ENCODE measurements around the gene SLC17A1.
"Not testable (repeated sequence)": the region's sequence is repeated elsewhere in the genome, so short reads cannot be mapped to it uniquely, and the experiment has no call there.

The SLC17A1 gene

DNA sequence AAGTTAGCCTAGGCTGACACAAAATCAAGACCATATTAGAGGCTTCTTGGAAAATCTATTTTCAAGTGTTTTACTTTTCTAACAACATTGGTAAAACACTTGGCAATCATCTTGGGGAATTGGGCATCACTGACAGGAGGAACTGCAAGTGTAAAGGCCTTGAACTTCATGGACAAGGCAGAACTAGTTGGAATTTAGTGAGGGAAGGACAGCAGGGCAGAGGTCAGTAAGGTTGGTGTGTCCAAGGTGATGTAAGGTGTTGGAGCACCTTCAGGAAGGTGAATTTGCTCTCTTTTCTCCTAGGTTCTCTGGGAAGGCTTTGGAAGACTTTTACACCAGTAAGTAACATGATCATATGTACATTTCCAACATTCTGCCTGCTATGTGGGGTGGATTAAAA is 78.8 kb downstream of the SLC17A1 start:
- TF ChIP-seq, protein P1, sequence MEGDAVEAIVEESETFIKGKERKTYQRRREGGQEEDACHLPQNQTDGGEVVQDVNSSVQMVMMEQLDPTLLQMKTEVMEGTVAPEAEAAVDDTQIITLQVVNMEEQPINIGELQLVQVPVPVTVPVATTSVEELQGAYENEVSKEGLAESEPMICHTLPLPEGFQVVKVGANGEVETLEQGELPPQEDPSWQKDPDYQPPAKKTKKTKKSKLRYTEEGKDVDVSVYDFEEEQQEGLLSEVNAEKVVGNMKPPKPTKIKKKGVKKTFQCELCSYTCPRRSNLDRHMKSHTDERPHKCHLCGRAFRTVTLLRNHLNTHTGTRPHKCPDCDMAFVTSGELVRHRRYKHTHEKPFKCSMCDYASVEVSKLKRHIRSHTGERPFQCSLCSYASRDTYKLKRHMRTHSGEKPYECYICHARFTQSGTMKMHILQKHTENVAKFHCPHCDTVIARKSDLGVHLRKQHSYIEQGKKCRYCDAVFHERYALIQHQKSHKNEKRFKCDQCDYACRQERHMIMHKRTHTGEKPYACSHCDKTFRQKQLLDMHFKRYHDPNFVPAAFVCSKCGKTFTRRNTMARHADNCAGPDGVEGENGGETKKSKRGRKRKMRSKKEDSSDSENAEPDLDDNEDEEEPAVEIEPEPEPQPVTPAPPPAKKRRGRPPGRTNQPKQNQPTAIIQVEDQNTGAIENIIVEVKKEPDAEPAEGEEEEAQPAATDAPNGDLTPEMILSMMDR (IDR thresholded peaks at IDR 0.05; ENCODE audit: low read depth, low read length): no peak
- TF ChIP-seq, protein P2, sequence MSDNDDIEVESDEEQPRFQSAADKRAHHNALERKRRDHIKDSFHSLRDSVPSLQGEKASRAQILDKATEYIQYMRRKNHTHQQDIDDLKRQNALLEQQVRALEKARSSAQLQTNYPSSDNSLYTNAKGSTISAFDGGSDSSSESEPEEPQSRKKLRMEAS (IDR thresholded peaks at IDR 0.05; ENCODE audit: low read depth, low read length): no peak
- no peak for TF ChIP-seq MYC (IDR thresholded peaks at IDR 0.05; ENCODE audit: low read depth, low read length)
- TF ChIP-seq POLR2A (IDR thresholded peaks at IDR 0.05; ENCODE audit: extremely low read depth, insufficient read length): no peak
- H3K4me3 ChIP-seq (ENCODE audit: low read depth, low read length): no peak overlapping the region
- no peak for DNase-seq (ENCODE audit: low read depth)

DNA sequence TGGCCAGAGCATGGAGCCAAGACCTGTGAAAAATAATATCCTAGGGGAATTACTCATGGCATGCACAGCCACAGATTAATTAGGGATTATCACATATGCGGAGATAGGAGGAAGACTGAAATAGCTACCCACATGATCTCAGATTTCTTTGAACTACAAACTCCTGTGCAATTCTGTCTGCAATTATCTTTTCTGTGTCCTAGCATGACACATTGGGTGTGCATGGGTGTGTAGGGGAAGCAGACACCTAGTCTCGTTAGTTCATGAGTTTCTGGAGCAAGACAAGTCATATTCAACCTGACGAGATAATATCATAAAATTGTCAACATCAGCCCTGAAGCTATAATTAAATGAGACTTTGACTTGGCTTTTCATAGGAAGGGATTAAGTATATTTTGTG is 80.9 kb downstream of the SLC17A1 start:
- TF ChIP-seq, protein P2 (IDR thresholded peaks at IDR 0.05; ENCODE audit: low read depth, low read length): no peak
- TF ChIP-seq POLR2A (IDR thresholded peaks at IDR 0.05; ENCODE audit: extremely low read depth, insufficient read length) (no peak), MYC (IDR thresholded peaks at IDR 0.05; ENCODE audit: low read depth, low read length) (no peak)
- TF ChIP-seq, protein P1 (IDR thresholded peaks at IDR 0.05; ENCODE audit: low read depth, low read length): no peak
- no peak for DNase-seq (ENCODE audit: low read depth)

DNA sequence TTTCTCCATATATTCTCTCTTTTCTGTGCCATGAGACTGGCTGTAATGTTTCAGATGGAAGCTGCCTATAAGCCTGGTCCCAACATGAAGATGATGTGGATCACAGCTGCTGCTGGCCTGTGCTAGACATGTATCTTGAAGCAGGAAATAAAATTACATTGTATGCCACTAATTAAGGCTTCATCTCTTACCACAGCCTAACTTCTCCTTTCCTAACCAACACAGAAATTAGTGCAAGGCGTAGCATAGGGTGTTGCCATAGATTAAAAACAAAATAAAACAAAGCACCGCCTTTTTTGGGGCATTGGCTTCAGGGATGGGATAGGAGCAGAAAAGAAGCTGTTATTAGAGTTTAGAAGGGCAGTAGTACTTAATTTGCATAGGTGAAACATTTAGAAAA is 82.0 kb downstream of the SLC17A1 start:
- TF ChIP-seq MYC (IDR thresholded peaks at IDR 0.05; ENCODE audit: low read depth, low read length): no peak
- no peak for TF ChIP-seq POLR2A (IDR thresholded peaks at IDR 0.05; ENCODE audit: extremely low read depth, insufficient read length)
- TF ChIP-seq, protein P1 (IDR thresholded peaks at IDR 0.05; ENCODE audit: low read depth, low read length): no peak
- TF ChIP-seq, protein P2 (IDR thresholded peaks at IDR 0.05; ENCODE audit: low read depth, low read length): no peak
- peak; percentile 51 for DNase-seq (ENCODE audit: low read depth)
- H3K4me3 ChIP-seq (ENCODE audit: low read depth, low read length): no peak overlapping the region

More for the DNA sequence above, 80.9 kb downstream of the SLC17A1 start:
- H3K4me3 ChIP-seq (ENCODE audit: low read depth, low read length): no peak overlapping the region

DNA sequence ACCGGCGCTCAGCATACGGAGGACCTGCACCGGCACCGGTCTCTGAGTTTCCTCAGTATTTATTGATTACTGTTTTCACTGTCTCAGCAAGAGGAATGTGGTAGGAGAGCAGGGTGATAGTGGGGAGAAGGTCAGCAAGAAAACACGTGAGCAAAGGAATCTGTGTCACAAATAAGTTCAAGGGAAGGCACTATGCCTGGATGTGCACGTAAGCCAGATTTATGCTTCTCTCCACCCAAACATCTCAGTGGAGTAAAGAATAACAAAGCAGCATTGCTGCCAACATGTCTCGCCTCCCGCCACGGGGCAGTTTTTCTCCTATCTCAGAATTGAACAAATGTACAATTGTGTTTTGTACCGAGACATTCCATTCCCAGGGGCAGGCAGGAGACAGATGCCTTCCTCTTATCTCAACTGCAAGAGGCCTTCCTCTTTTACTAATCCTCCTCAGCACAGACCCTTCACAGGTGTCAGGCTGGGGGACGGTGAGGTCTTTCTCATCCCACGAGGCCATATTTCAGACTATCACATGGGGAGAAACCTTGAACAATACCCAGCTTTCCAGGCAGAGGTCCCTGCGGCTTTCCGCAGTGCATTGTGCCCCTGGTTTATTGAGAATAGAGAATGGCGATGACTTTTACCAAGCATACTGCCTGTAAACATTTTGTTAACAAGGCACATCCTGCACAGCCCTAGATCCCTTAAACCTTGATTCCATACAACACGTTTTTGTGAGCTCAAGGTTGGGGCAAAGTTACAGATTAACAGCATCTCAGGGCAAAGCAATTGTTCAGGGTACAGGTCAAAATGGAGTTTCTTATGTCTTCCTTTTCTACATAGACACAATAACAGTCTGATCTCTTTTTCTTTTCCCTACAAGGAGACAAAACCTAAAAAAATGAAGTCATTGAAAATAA is 83.0 kb downstream of the SLC17A1 start:
- not testable (repeated sequence) for DNase-seq (ENCODE audit: low read depth)

DNA sequence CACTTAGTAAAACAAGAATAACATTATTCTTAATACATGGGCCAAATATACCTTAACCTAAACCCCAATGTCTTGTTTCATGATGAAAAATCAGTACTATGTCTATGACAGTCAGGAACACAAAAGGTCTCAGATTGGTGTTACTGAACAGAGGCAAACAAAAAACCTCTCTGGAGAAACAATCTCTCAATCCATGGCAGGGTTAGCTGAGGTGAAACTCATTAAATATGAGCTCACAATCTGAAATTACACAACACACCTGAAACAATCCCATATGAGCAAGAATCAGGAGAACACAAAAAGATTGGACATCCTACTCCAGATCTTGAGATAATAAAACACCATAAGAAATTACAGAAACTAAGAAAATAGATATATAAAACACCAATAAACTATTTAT is 83.8 kb downstream of the SLC17A1 start:
- DNase-seq (ENCODE audit: low read depth): no peak
- TF ChIP-seq, protein P2 (IDR thresholded peaks at IDR 0.05; ENCODE audit: low read depth, low read length): no peak
- no peak for TF ChIP-seq POLR2A (IDR thresholded peaks at IDR 0.05; ENCODE audit: extremely low read depth, insufficient read length)
- TF ChIP-seq MYC (IDR thresholded peaks at IDR 0.05; ENCODE audit: low read depth, low read length): no peak
- TF ChIP-seq, protein P1 (IDR thresholded peaks at IDR 0.05; ENCODE audit: low read depth, low read length): no peak
- no peak overlapping the region for H3K4me3 ChIP-seq (ENCODE audit: low read depth, low read length)

More for the DNA sequence above, 83.0 kb downstream of the SLC17A1 start:
- H3K4me3 ChIP-seq (ENCODE audit: low read depth, low read length): not testable (repeated sequence)

DNA sequence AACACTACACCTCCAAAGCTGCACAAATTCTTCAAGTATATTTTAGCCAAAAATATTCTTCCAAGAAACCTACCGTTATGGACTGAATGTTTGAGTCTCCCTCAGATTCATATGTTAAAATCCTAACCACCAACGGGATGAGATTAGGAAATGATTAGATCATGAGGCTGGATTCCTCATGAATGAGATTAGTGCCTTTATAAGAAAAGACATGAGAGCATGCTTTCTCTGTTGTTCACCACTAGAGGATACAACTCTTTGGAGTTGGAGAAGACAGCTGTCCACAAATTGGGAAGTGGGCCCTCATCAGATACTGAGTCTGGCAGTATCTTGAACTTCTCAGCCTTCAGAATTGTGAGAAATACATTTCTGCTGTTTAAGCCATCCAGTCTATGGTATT is 84.4 kb downstream of the SLC17A1 start:
- H3K4me3 ChIP-seq (ENCODE audit: low read depth, low read length): no peak overlapping the region
- TF ChIP-seq MYC (IDR thresholded peaks at IDR 0.05; ENCODE audit: low read depth, low read length): no peak
- TF ChIP-seq, protein P1 (IDR thresholded peaks at IDR 0.05; ENCODE audit: low read depth, low read length): no peak
- no peak for TF ChIP-seq POLR2A (IDR thresholded peaks at IDR 0.05; ENCODE audit: extremely low read depth, insufficient read length)
- TF ChIP-seq, protein P2 (IDR thresholded peaks at IDR 0.05; ENCODE audit: low read depth, low read length): no peak
- no peak for DNase-seq (ENCODE audit: low read depth)
